Head of caudate nucleus (tissue), 42 donors: Measurements from ENCODE around the gene SIPA1L2.

Experiments used
- DNase-seq, 42 donors: peaks; one replicate each; pipeline versions ENCODE4 v3.0.0 to v3.0.0-alpha.2; 2020 to 2021; ENCODE audit warnings: mixed read lengths in 7 of 42
- intact Hi-C: fragments of 100-400 bp; cut with DNase I; formaldehyde crosslinking; loops from one replicate; pipeline ENCODE4 v1.15.0; 2022

SIPA1L2 gene, protein sequence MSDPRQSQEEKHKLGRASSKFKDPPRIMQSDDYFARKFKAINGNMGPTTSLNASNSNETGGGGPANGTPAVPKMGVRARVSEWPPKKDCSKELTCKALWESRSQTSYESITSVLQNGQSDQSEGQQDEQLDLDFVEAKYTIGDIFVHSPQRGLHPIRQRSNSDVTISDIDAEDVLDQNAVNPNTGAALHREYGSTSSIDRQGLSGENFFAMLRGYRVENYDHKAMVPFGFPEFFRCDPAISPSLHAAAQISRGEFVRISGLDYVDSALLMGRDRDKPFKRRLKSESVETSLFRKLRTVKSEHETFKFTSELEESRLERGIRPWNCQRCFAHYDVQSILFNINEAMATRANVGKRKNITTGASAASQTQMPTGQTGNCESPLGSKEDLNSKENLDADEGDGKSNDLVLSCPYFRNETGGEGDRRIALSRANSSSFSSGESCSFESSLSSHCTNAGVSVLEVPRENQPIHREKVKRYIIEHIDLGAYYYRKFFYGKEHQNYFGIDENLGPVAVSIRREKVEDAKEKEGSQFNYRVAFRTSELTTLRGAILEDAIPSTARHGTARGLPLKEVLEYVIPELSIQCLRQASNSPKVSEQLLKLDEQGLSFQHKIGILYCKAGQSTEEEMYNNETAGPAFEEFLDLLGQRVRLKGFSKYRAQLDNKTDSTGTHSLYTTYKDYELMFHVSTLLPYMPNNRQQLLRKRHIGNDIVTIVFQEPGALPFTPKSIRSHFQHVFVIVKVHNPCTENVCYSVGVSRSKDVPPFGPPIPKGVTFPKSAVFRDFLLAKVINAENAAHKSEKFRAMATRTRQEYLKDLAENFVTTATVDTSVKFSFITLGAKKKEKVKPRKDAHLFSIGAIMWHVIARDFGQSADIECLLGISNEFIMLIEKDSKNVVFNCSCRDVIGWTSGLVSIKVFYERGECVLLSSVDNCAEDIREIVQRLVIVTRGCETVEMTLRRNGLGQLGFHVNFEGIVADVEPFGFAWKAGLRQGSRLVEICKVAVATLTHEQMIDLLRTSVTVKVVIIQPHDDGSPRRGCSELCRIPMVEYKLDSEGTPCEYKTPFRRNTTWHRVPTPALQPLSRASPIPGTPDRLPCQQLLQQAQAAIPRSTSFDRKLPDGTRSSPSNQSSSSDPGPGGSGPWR (N-terminal part only)

DNA sequence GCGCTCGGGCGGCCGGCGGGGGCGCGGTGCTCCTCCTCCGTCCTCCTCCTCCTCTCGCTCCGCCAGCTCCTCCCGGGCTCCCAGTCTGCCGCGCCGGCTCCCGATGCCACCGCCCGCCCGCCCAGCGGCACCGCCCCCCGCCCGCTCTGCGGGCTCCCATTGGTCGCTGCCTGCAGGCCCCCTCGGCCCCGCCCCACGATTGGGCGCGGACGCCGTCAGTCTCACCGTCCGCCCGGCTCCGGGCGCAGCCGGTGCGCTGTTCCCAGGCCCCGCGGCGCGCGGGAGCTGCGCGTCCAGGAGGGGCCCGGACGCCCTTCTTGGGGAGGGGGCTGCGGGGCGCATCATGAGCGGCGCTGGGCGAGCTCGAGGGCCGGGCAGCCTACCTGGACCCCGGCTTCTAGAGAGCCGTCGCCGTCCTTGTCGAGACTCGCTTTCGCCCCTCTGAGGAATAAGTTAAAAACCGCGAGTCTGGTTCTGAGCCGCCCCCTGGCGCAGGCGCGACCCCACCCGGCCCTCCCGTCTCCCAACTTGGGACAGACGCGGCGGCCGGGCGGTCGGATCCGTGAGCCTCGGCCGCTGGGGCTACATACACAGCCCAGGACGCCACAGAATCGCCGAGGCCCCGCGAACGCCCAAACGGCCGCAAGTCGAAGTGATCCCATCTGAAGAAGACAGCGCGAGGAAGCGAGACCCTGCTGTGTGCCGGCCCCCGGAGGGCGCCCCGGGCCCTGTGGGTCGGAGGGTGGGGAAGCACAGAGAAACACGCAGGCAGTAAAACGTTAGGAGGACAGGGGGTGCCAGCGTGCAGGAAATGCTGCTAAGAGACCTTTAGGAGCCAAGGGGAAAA, at the start of gene SIPA1L2:
TSS of gene SIPA1L2 (minus strand) at position 87 of the 847 bp plus-strand sequence. CDS start 114,794 bp downstream, outside the sequence.
- intact Hi-C loops, result loop anchor here (2.0 to 10.0 kb wide), 5 partner anchors 123 to 765 kb away; partner anchors contain the start of genes MAP10 and NTPCR

DNA sequence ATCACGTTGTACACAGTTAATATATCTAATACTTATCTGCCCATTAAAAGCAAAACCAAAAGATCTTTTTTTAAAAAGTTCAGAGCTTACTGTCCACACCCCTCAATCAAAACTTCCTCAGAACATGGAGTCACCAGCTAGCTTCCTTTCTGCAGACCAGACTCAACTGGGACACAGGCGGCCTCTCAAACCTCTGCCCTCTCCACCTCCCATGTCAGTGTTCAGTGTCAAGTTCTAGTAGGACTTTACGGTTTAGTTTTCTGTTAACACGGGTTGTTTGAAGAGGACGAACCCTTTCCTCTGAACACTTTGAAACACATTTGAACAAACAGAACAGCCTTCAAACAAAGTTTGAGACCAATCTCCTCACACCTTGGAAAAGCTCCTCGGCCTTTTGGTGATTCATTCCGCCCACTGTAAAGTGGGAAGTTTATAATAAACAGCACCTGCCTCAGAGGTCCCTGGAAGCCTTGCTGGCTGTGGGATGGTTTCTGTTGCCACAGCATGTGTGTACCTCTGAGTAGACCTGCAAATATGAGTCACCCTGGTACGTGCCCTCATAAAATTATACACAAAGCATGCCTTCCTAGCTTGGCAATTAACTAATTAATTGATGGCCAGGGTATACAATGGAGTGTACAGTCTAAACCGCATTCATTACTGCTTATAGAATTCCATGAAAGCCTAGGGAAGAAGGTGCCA, 48.4 kb upstream of the SIPA1L2 start:
- intact Hi-C loops, result no loop called here
- no peak for DNase-seq

More for the DNA sequence above, at the start of gene SIPA1L2:
- DNase-seq, result peak; percentile 85 to 99 (median 97)

DNA sequence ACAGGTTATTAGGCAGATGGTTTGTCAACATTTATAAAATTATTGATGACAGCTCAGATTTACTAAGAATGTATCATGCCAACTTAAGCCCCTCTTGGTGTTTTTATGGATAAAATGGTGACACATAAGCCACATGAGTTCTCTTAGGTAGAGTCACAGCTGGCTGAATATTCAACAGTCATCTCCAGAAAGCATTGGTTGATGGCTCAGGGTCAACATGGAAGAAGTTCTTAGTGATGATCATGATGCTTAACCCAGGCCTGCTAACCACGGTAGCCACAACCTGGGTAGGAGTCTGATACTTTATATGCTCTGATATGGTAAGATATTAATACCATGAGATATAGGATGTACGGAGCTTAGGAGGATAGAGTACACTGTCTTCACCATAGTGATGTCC, 46.4 kb upstream of the SIPA1L2 start:
- intact Hi-C loops, result no loop called here
- no peak for DNase-seq

DNA sequence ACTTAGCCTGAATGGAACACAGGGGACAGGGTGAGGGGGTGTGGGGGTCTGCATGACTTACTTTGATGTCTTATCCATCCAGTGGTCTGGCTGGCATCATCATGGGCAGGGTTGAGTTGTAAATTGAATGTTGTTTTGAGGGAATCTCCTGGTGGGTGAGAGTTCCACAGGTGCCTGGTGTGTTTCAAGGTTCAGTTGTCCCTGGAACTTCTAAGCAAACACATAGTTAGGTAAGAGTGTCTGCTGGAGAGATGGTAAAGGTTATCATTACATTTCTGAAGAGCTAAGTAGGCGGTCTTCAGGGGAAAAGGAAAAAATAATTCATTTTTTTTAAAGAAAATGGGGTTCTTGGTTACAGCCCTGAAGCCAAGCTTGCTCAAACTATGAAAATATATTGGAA, 46.0 kb upstream of the SIPA1L2 start:
- no peak for DNase-seq
- intact Hi-C loops, result no loop called here

DNA sequence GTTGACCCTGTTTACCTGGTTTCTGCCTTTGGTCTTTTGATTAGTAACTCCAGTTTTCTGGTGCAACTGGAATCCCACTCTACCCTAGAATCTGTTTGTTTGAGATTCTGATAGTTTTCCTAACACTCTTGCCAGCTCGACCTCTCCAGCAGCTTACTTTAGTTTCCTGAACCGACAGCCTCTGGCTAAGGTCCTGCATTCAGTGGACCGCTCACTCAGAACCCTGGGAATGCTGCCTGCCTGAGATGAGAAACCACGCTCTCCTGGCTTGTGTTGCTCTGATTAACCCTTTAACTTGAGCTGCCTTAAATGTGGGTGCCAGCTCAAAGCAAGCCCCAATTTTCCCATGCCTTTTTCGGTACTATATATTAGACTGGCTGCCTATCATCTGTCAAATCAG, 45.3 kb upstream of the SIPA1L2 start:
- intact Hi-C loops, result no loop called here
- DNase-seq, result peak in 9 of 42 donors; percentile 10 to 62 (median 17)

DNA sequence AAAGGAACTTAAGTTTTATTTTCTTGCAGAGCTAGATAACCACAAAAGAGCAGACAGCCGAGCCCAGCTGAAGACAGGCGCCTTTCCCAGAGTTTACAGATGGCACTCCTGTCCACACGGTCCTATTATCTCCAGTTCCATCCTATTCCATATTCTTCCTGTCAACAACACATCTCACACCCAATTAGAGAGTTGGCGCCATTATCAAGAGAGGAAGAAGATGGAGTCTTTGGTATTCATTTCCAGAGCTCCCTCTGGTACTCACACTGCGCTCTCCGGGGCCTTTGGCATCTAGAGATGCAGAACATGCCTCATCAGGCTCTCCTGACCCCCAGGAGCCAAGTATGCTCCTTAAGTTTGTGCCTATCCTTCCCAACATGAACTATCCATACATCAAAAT, 43.3 kb upstream of the SIPA1L2 start:
- intact Hi-C loops, result no loop called here
- DNase-seq, result no peak

DNA sequence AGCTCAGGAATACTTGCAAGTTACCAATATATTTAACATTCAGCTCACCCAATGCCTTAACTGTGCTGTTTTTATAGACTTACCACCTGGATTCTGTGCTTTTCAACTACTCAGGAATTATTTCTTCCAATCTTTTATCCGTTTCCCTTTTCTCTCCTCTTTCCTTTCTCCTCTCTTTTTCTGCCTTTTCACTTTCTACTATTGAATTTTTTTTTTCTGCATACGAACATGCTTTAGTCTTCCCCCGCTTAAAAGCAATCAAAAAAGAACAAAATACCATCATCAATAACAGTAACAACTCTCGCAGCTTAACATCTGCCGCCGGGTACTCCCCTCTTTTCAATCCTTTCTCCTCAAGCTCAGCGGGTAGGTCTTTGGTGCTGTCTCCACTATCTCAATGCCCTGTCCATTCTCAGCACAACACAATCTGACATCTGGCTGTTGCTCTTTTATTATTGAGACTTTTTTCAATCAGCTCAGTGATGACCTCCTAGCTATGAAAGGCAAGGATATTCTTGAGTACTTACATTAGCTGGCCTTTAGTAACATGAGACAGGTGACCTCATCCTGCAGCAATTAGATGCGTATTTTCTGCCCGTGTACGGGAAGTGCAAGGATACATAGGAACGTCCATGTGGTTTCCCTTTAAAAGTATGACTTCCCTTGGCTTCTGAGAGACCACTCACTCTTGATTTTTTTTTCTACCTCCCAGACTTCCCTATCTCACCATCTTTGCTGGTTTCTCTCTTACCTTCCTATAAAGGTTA, 40.2 kb upstream of the SIPA1L2 start:
- DNase-seq, result no peak
- intact Hi-C loops, result no loop called here

DNA sequence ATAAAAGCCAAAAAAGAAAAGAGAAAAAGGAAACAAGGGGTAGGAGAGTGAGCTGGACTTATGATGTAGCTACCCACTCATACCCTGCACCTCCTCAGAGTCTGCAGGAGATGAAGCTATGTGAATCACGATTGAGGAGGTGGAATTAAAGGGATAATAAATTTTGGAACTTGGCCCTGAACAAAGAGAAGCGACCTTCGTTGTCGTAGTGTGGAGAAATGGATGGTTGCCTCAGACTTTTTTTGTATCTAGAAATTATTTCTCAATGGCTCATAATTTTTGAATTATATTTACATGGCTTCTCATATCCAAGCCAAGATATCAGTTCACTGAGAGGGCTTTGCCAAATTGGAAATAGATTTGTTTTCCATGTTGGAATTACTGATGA, 37.8 kb upstream of the SIPA1L2 start:
- DNase-seq, result peak in 2 of 42 donors; percentile 17 to 27
- intact Hi-C loops, result no loop called here

DNA sequence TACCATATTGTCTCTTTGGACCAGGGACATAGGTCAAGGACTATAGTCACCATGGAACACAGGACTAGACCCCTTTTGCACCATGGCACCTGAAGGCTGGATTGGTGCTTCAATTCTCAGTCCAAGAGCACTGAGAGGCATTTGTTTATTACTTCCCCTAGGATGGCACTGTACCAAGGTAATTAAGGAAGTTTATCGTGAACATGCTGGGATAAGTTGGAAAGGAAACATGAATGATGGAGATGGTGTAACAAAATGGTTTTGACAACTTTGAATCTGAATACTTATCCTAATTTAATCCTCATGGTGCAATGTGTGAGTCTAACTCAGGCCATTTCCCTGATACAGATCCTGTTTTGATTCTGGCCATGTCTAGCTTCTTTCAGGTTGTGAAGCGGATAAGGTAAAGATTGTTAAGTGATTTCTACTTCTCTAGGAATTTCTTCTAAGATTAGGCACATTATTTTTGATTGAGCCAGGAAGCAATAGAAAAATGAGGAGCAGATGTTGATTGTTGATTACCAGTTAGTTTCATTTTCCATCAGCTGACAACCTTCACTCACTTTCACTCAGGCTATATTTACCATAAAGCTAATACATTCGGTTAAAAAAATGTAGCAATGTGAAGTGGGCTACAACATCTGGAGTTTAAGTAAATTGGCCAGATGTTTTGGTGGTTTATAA, 37.3 kb upstream of the SIPA1L2 start:
- DNase-seq, result no peak
- intact Hi-C loops, result no loop called here

DNA sequence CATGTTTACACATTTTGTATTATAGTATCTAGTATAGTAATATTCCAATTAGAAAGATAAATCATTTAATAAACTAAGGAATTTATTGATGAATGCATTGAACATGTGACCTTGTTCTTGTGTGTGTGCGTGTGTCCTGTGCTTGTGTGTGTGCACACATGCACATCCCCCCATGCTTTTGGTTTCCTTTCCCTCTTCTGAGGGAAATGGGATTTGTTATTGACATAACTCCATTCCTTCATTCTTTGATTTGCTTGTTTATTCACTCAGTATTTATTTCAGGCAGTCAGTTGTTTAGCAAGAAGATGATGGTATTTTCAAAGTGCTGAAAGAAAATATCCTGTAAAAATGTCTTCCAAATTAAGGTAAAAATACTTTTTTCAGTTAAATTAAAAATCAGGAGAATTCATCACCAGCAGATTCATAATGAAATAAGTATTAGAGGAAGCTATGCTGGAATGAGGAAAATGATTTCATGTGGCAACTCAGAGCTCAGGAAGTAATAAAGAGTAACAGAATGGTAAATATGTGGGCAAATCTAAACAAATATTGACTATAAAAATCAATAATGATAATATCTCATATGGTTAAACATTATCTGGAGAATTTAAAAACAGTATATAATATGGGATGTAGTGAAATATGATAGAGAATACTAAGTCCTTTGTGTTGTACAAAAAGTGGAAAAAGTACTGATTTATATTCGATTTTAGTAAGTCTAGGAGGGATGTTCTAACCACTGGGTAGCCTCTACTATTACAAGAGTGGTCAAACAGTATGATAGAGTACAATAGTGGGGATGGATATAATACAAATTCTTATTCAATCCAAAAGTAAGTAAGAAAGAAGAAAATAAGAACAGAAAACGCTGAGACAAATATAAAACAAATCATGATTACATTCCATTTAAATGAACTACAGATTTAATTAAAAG, 35.2 kb upstream of the SIPA1L2 start:
- DNase-seq, result no peak
- intact Hi-C loops, result no loop called here

DNA sequence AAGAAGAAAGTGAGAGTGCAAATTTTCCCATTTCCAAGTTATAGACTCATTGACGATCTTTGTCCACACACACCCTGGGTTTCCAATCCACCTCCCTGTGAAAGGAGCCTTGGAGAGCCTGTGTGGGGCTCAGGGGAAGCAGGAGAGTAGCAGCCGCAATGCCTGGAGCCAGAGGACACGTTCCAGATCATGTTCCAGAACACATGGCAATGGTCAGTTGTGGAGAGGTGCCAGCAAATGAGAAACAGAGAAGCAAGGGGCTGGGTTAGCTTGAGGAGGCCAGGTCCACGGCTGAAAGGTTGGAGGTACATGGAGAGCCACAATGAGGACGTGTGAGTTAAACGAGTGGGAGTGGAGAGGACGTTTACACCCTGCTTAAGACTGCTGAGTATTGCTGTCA, 33.0 kb upstream of the SIPA1L2 start:
- DNase-seq, result no peak

DNA sequence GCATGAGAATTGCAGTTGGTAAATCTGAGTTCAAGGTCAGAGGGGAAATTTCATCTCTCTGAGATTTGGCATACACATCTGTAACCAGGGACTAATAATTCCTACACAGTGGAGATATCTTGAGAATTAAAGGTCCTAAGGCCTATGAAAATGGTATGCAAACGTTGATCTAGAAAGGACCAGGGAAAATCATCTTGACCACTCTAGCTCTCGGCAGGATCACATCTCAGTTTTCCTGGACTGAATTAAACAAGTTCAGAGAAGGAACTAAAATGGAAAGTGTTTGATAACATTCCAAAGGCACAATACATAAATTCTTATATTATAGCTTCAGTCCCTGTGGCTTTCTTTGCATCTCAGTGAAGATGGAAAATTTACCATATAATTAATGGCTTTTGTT, 28.5 kb upstream of the SIPA1L2 start:
- intact Hi-C loops, result no loop called here
- no peak for DNase-seq

More for the DNA sequence above, 33.0 kb upstream of the SIPA1L2 start:
- intact Hi-C loops, result no loop called here

DNA sequence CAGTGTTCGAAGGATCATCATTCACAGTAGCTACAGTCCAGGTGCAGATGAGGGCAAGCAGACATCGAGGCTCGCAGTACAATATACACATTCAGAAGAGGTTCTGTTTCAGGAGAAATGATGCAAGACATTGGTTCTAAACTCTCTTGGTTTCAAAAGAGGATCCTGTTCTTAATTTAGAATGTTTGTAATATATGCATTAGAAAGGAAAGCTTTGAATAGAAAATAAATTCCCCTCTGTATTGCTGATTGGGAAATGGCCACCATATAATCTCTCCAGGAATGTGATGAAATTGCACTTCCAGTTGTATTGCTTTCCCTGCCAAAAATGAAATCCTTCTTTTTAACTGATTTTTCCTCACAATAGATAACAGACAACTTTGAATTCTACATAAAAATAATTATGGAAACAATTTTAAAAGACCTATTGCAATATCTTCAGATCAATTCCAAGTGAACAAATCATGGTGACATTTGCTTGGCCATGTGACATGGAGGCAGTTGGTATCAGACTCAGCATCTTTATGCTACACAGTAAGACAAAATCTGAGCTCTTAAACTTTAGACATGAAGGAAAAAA, 27.6 kb upstream of the SIPA1L2 start:
- no peak for DNase-seq
- intact Hi-C loops, result no loop called here

DNA sequence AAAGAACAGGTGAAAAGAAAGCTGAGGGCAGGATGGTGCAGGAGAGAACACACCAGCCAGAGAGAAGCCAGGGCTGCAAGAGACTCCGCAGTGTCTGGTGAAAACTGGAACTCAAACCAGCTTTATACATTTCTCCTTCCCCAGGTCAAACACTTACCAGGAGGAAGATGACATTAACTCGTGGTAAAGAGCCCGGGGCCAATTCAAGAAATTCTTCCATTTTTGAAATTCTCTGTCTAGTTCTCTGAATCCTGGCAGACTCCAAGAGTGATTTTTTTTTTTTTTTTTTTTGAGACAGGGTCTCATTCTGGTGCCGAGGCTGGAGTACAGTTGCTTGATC, 25.8 kb upstream of the SIPA1L2 start:
- no peak for DNase-seq
- intact Hi-C loops, result no loop called here

DNA sequence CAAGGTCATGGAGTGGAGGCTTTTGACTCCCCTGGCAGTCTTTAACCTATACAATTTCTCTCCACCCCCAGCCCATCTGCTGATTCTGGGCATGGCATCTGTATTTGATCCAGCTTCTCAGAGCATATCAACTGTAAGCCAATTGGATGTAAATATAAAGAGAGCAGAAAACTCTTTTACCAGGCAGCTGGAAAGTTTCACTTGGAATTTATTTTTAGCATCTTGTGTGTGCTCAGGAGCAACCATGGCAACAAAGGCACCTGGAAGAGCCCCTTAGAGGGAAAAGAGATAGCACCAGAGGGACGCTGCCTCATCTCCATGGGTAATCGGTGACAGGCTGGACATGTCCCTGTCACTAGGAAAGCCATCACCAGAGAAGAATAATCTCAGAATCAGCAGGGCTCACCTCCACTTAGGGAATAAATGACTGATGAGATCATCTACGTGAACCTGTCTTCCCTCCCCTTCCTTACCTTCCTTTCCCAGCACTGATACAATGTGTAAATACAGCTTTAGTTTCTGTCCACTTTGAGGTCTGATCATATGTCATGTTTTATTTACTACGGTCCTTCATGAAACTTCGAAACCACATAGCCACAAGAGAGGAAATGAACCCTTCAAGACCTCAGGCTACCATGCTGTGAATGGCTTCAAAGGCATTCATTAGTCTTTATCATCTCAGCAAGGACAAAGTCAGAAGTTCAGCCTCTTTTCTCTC, 25.3 kb upstream of the SIPA1L2 start:
- no peak for DNase-seq
- intact Hi-C loops, result no loop called here
